Uterus (tissue), 2 donors: ENCODE measurements around the gene BABAM2.

Experiments
- CTCF ChIP-seq, 4 experiments: fragments of 200-600 bp in 2 of 4; fragments of 450-650 bp in 2 of 4; sonication (generic) in 2 of 4; IDR thresholded peaks; one replicate each; pipeline ENCODE4 v1.5.1; 2016 to 2019; ENCODE audit warnings: antibody characterized with exemption in 4 of 4, mild to moderate bottlenecking in 2 of 4, moderate library complexity in 1 of 4
- POLR2A ChIP-seq, 2 donors: fragments of 450-650 bp; IDR thresholded peaks; one replicate each; pipeline ENCODE4 v1.6.1; 2016; ENCODE audit warnings: antibody characterized with exemption in 2 of 2, mild to moderate bottlenecking in 1 of 2, moderate library complexity in 1 of 2

GRCh38 chr2:28093308-28093707 lies 202.8 kb downstream of the BABAM2 start:
- TF ChIP-seq POLR2A (IDR thresholded peaks at IDR 0.05) (no peak), CTCF (IDR thresholded peaks at IDR 0.05) (no peak)
